Activated naive CD4-positive, alpha-beta T cell treated with anti-CD3 and anti-CD28 coated beads for 36 hours (primary cell): ENCODE data around the gene KCNMA1. TPM values are rescaled to one million over a fixed set of nuclear protein-coding genes. Genes with fewer than 3 reads are reported as not detected.
"Not testable (repeated sequence)": the region's sequence is repeated elsewhere in the genome, so short reads cannot be mapped to it uniquely, and the experiment has no call there.

Experiments used
- CTCF ChIA-PET: fragments of 350-600 bp; sonication (Branson Sonifier 250); formaldehyde crosslinking; loops from one replicate; lab custom pipeline; 2021; ENCODE audit warnings: antibody characterized with exemption; lab: Charles Lee
- DNase-seq: peaks from one replicate; pipeline ENCODE4 v3.0.0-alpha.2; 2020
- H3K27ac Mint-ChIP-seq: one replicate; pipeline ENCODE4 v1.8.0; 2021; ENCODE audit warnings: mild to moderate bottlenecking, mixed read lengths
- H3K27me3 Mint-ChIP-seq: one replicate; pipeline ENCODE4 v1.8.0; 2021; ENCODE audit warnings: low read depth, mixed read lengths
- H3K36me3 Mint-ChIP-seq: one replicate; pipeline ENCODE4 v1.8.0; 2021; ENCODE audit warnings: low read depth, mixed read lengths
- H3K4me1 Mint-ChIP-seq: one replicate; pipeline ENCODE4 v1.8.0; 2021; ENCODE audit warnings: low read depth, mixed read lengths
- H3K4me3 Mint-ChIP-seq: one replicate; pipeline ENCODE4 v1.8.0; 2021; ENCODE audit warnings: mild to moderate bottlenecking, moderate library complexity, mixed read lengths
- H3K9me3 Mint-ChIP-seq: one replicate; pipeline ENCODE4 v1.8.0; 2021; ENCODE audit warnings: mixed read lengths
- intact Hi-C: fragments of 100-400 bp; cut with micrococcal nuclease; formaldehyde crosslinking; loops from one replicate; pipeline ENCODE4 v1.15.1; 2023
- total RNA-seq, 2 experiments: library from RNA; stranded (reverse); gene quantifications; one replicate each; pipeline ENCODE4 v1.2.3, GENCODE V29; 2021

Gene KCNMA1
- total RNA-seq, 2 experiments from 2014 or later, result not detected

DNA sequence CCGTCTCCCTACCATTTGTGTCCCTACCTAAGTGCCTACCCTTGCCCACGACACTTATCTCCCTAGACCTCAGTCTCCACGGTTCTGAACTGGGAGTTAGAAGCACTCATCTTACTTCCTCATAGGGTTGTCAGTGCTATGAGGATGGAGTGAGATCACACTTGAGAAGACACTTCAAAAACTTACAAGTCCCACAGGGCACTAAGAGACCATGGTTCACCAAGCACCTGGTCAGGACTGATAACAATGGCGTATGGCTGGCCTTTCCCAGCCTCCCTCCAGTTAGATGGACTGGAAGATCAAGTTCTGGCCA lies 43.2 kb downstream of the KCNMA1 start:
- H3K4me1 Mint-ChIP-seq, result no peaks in the 10 kb centered on the region
- intact Hi-C loops, result no loop called here
- CTCF ChIA-PET, result no interaction called here
- H3K9me3 Mint-ChIP-seq, result no peaks in the 10 kb centered on the region
- H3K36me3 Mint-ChIP-seq, result no peaks in the 10 kb centered on the region
- H3K27me3 Mint-ChIP-seq, result no peaks in the 10 kb centered on the region
- H3K4me3 Mint-ChIP-seq, result no peak overlapping the region
- DNase-seq, result no peak
- no peak overlapping the region for H3K27ac Mint-ChIP-seq

GRCh38 chr10:77593771-77594470 lies 43.7 kb downstream of the KCNMA1 start:
- Mint-ChIP-seq H3K4me3 (no peak overlapping the region), H3K9me3 (no peaks in the 10 kb centered on the region), H3K27me3 (no peaks in the 10 kb centered on the region), H3K36me3 (no peaks in the 10 kb centered on the region), H3K4me1 (no peaks in the 10 kb centered on the region), H3K27ac (no peak overlapping the region)
- no peak for DNase-seq
- CTCF ChIA-PET, result no interaction called here
- intact Hi-C loops, result no loop called here

GRCh38 chr10:77592946-77593636 lies 44.5 kb downstream of the KCNMA1 start:
- Mint-ChIP-seq H3K4me1 (no peaks in the 10 kb centered on the region), H3K27me3 (no peaks in the 10 kb centered on the region)

DNA sequence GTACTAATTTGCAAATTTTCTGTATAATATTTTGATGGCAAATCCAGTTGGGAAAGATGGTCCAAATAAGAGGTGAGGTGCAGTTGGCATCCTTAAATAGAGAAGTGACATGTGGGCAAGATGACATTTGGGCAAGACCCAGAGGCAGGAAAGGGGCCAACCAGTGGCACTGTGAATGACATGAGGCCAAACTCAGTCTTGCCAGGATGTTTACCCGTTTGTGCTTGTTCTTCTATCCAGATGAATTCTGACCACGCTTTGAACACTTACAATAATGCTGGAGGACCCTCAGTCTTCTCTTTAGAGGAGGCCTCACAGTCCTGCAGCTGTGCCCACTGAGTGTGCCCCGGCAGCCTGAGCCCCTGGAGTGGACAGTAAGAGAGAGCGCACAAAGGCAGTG lies 45.1 kb downstream of the KCNMA1 start:
- H3K4me3 Mint-ChIP-seq, result no peak overlapping the region
- CTCF ChIA-PET, result no interaction called here
- H3K36me3 Mint-ChIP-seq, result no peaks in the 10 kb centered on the region
- H3K27me3 Mint-ChIP-seq, result no peaks in the 10 kb centered on the region
- no peak for DNase-seq
- no peak overlapping the region for H3K27ac Mint-ChIP-seq
- intact Hi-C loops, result no loop called here
- H3K9me3 Mint-ChIP-seq, result no peaks in the 10 kb centered on the region
- no peaks in the 10 kb centered on the region for H3K4me1 Mint-ChIP-seq

More at GRCh38 chr10:77592946-77593636, 44.5 kb downstream of the KCNMA1 start:
- CTCF ChIA-PET, result no interaction called here
- Mint-ChIP-seq H3K27ac (no peak overlapping the region), H3K9me3 (no peaks in the 10 kb centered on the region), H3K36me3 (no peaks in the 10 kb centered on the region), H3K4me3 (no peak overlapping the region)
- intact Hi-C loops, result no loop called here
- no peak for DNase-seq

DNA sequence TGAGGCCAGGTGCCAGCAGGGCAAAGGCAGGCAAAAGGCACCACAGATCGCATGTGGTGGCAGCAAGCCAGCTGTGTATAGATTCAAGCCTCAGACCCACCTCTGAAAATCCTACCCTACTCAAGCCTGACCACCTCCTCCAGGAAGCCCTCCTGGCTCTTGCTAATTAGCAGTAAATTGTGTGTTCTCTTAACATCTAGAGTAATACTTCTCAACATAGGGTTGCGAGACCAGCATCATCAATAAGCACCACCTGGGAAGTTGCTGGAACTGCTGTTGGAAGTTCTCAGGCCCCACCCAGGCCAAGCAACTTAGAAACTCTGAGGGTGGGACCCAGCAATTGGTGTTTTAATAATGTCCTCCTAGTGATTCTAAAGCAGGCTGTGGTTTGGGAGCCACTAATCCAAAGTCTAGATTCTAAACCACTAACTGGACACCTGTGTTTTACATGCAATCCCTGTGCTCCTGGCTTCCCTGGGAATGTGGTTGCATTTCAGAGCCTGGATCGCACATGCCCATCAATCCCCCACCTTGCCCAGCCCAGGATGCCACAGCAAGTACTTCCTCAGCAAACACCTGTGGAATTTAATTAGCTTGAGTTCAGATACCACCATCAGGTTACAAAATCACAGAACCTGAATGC lies 46.2 kb downstream of the KCNMA1 start:
- Mint-ChIP-seq H3K27me3 (no peaks in the 10 kb centered on the region), H3K27ac (no peak overlapping the region), H3K9me3 (no peaks in the 10 kb centered on the region), H3K4me1 (no peaks in the 10 kb centered on the region), H3K36me3 (no peaks in the 10 kb centered on the region), H3K4me3 (no peak overlapping the region)
- CTCF ChIA-PET, result no interaction called here
- no peak for DNase-seq
- intact Hi-C loops, result no loop called here

GRCh38 chr10:77590344-77591237 lies 47.0 kb downstream of the KCNMA1 start:
- intact Hi-C loops, result no loop called here
- H3K27me3 Mint-ChIP-seq, result no peaks in the 10 kb centered on the region

GRCh38 chr10:77589703-77590102 lies 47.9 kb downstream of the KCNMA1 start:
- H3K27me3 Mint-ChIP-seq, H3K27ac Mint-ChIP-seq, H3K4me1 Mint-ChIP-seq, H3K9me3 Mint-ChIP-seq, DNase-seq, H3K36me3 Mint-ChIP-seq, H3K4me3 Mint-ChIP-seq, intact Hi-C loops: not testable (repeated sequence)
- CTCF ChIA-PET, result interaction anchor here (1.1 kb wide), 1 partner anchor 14 kb away, joined by 5 read pairs; no protein-coding TSS in a partner anchor

More at GRCh38 chr10:77590344-77591237, 47.0 kb downstream of the KCNMA1 start:
- CTCF ChIA-PET, result interaction anchor here (1.1 kb wide), 1 partner anchor 15 kb away, joined by 5 read pairs; no protein-coding TSS in a partner anchor
- H3K9me3 Mint-ChIP-seq, result no peaks in the 10 kb centered on the region
- no peak for DNase-seq
- H3K4me3 Mint-ChIP-seq, result no peak overlapping the region
- H3K4me1 Mint-ChIP-seq, result no peaks in the 10 kb centered on the region
- H3K36me3 Mint-ChIP-seq, result no peaks in the 10 kb centered on the region
- no peak overlapping the region for H3K27ac Mint-ChIP-seq

DNA sequence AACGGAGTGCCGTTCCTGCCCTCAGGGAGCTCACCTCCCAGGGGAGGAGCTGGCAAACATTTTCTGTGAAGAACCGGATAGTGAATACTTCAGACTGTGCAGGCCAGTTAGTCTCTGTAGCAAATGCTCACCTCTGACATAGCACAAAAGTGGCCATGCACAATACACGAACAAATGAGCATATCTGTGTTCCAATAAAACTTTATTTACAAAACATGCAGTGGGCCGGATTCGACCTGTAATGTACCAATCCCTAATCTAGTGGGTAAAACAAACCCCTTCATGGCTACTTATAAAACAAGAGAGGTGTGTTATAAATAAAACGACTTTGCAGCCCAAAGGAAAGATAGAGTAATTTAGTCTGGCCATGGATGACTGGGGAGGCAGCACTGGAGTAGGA lies 48.7 kb downstream of the KCNMA1 start:
- H3K27ac Mint-ChIP-seq, result no peak overlapping the region
- CTCF ChIA-PET, result no interaction called here
- H3K27me3 Mint-ChIP-seq, result no peaks in the 10 kb centered on the region
- DNase-seq, result no peak
- no peaks in the 10 kb centered on the region for H3K36me3 Mint-ChIP-seq
- H3K9me3 Mint-ChIP-seq, result no peaks in the 10 kb centered on the region
- no peak overlapping the region for H3K4me3 Mint-ChIP-seq
- no peaks in the 10 kb centered on the region for H3K4me1 Mint-ChIP-seq
- intact Hi-C loops, result no loop called here

- no peaks in the 10 kb centered on the region for H3K9me3 Mint-ChIP-seq
- no peaks in the 10 kb centered on the region for H3K36me3 Mint-ChIP-seq
- H3K27ac Mint-ChIP-seq, result no peak overlapping the region
- intact Hi-C loops, result no loop called here
- no peaks in the 10 kb centered on the region for H3K27me3 Mint-ChIP-seq
- DNase-seq, result no peak
- CTCF ChIA-PET, result no interaction called here
- no peaks in the 10 kb centered on the region for H3K4me1 Mint-ChIP-seq
- no peak overlapping the region for H3K4me3 Mint-ChIP-seq
These were observed 50.2 kb downstream of the KCNMA1 start for GRCh38 chr10:77587416-77587790.

GRCh38 chr10:77586719-77587415 lies 50.7 kb downstream of the KCNMA1 start:
- no peaks in the 10 kb centered on the region for H3K36me3 Mint-ChIP-seq
- H3K9me3 Mint-ChIP-seq, result no peaks in the 10 kb centered on the region
- H3K4me1 Mint-ChIP-seq, result no peaks in the 10 kb centered on the region
- CTCF ChIA-PET, result interaction anchor here (0.6 kb wide), 1 partner anchor 37 kb away, joined by 3 read pairs; no protein-coding TSS in a partner anchor
- intact Hi-C loops, result no loop called here
- no peak overlapping the region for H3K27ac Mint-ChIP-seq
- no peak for DNase-seq
- no peak overlapping the region for H3K4me3 Mint-ChIP-seq
- H3K27me3 Mint-ChIP-seq, result no peaks in the 10 kb centered on the region

- no peaks in the 10 kb centered on the region for H3K9me3 Mint-ChIP-seq
- DNase-seq, result no peak
- intact Hi-C loops, result no loop called here
- no peaks in the 10 kb centered on the region for H3K4me1 Mint-ChIP-seq
- H3K4me3 Mint-ChIP-seq, result no peak overlapping the region
- no peaks in the 10 kb centered on the region for H3K36me3 Mint-ChIP-seq
- H3K27me3 Mint-ChIP-seq, result no peaks in the 10 kb centered on the region
- CTCF ChIA-PET, result no interaction called here
- H3K27ac Mint-ChIP-seq, result no peak overlapping the region
These were observed 52.7 kb downstream of the KCNMA1 start for GRCh38 chr10:77584938-77585337.
